ENCODE measurements around the gene C17orf114.
A peak's percentile ranks its signal among the peaks of the same experiment; 100 is the strongest.

Gene C17orf114

GRCh38 chr17:4796552-4796920, 5.6 kb downstream of the C17orf114 start:
- ATAC-seq (ENCODE audit: low FRiP score) = no peak
- no peak for TF ChIP-seq CTCF (IDR thresholded peaks at IDR 0.05)
- DNase-seq (ENCODE audit: low spot score) = no peak

GRCh38 chr17:4795168-4795567, 7.0 kb downstream of the C17orf114 start:
- no peak for TF ChIP-seq CTCF (IDR thresholded peaks at IDR 0.05)
- DNase-seq (ENCODE audit: low spot score) (no peak), ATAC-seq (ENCODE audit: low FRiP score) (no peak)

- no peak for DNase-seq (ENCODE audit: low spot score)
- no peak for TF ChIP-seq CTCF (IDR thresholded peaks at IDR 0.05)
- ATAC-seq (ENCODE audit: low FRiP score) = no peak
Observed at GRCh38 chr17:4790705-4791088, 11.4 kb downstream of the C17orf114 start.

GRCh38 chr17:4789951-4790704, 12.0 kb downstream of the C17orf114 start:
- peak in 1 of 3 donors; percentile 2 for TF ChIP-seq CTCF (IDR thresholded peaks at IDR 0.05)
- DNase-seq (ENCODE audit: low spot score) = peak; percentile 65
- peak; percentile 95 for ATAC-seq (ENCODE audit: low FRiP score)

- ATAC-seq (ENCODE audit: low FRiP score) = no peak
- TF ChIP-seq CTCF (IDR thresholded peaks at IDR 0.05) = no peak
- no peak for DNase-seq (ENCODE audit: low spot score)
Observed at GRCh38 chr17:4789701-4789950, 12.5 kb downstream of the C17orf114 start.

GRCh38 chr17:4788807-4789700, 13.1 kb downstream of the C17orf114 start, which contains the start of gene GLTPD2:
Gene GLTPD2, plus strand, starts transcription at chr17:4788964. Its CDS starts 48 bp downstream, at chr17:4789012.
- ATAC-seq (ENCODE audit: low FRiP score) (no peak), DNase-seq (ENCODE audit: low spot score) (no peak)
- no peak for TF ChIP-seq CTCF (IDR thresholded peaks at IDR 0.05)

Data from omental fat pad (tissue), 3 donors.